GM21390 (cell line): ENCODE results near the gene TXNDC11.

Experiments
- ATAC-seq: cut with Tn5 transposase; IDR thresholded peaks from one replicate; pipeline ENCODE4 v1.9.1; 2021; ENCODE audit not compliant: unreplicated experiment

The TXNDC11 gene

DNA sequence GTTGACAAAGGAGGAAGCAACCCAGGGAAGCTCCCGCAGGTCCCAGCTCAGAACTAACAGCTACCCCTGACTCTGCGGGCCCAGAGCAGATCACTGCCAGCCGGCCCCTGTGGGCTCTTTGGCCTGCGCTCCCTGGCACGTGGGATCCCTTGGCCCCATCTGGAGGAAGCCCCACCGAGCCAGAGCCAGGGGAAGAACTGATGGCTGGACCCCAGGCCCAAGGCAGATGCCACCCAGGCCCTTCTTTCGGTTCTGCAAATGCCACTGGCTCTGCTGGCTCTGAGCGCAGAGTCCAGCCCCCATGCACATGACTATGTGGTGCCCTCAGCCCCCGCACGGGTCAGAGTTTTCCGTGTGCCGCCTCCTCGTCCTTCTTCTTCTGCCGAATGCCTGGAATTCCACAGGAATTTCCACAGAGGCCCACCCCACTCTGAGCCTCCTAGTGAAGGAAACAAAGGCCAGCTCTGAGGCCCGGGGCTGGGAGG lies 110.2 kb downstream of the TXNDC11 start:
- ATAC-seq: no peak

DNA sequence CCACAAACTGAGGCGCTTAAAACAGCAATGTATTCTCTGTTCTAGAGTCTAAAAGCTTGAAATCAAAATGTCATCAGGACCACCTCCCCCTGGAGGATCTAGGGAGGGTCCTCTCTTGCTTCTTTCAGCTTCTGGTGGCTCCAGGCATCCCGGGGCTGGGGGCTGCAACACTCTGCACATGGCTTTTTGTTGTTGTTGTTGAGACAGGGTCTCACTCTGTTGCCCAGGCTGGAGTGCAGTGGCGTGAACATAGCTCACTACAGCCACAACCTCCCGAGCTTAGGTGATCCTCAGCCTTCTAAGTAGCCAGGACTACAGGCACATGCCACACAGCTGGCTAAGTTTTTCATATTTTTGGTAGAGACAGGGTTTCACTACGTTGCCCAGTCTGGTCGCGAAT lies 111.4 kb downstream of the TXNDC11 start:
- ATAC-seq: no peak

DNA sequence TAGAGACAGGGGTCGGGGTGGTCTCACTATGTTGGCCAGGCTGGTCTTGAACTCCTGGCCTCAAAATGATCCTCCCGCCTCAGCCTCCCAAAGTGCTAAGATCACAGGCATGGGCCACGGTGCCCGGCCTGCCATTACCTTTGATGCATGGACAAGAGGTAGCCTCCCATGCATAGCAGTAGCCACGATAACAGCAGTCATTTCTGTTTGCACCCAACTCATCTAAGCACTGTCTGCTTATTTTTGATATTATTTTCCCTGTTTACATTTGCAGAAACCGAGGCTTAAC lies 111.9 kb downstream of the TXNDC11 start:
- no peak for ATAC-seq

DNA sequence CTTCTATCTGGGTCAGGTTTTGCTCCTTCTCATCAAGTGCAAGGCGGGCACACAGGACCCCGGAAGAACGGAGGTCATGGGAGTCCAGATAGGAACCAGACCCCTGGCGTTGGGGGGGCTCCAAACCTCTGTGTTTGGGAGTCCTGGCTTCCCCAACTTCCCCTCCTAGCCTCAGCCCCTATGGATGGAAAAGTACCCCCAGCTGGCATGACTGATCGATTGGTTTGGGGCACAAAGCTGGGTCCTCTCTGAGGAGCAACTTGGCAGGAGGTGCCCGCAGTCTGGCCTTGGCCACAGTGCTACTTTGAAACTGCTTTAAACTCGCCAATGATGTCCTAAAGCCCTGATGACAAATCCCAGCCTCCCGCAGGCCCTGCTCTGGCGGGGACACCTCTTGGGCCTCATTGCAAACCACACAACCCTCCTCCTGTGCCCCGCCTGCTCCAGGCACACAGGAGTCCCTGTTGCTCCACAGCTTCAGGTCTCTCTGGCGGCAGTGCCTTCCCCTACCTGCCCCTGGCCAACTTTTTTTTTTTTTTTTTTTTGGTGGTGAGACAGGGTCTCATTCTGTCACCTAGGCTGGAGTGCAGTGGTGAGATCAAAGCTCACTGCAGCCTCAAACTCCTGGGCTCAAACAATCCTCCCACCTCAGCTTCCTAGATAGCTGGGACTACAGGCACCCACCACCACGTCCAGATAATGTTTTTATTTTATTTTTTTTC lies 112.5 kb downstream of the TXNDC11 start:
- ATAC-seq: no peak
